GM18526 (cell line): ENCODE measurements around the gene GPA33.

Source experiments
- POLR2A ChIP-seq: IDR thresholded peaks from 3 replicates; pipeline ENCODE4 v1.6.1; 2011; ENCODE audit not compliant: insufficient read length; ENCODE audit errors: extremely low read depth

Gene GPA33

GRCh38 chr1:167126317-167126716, 36.1 kb upstream of the GPA33 start:
- TF ChIP-seq POLR2A = no peak

- no peak for TF ChIP-seq POLR2A
Measured at GRCh38 chr1:167122568-167122967, 32.4 kb upstream of the GPA33 start.

- TF ChIP-seq POLR2A = no peak
Measured at GRCh38 chr1:167122121-167122480, 31.9 kb upstream of the GPA33 start.

GRCh38 chr1:167121375-167122120, 31.4 kb upstream of the GPA33 start:
- TF ChIP-seq POLR2A = no peak

GRCh38 chr1:167120899-167121298, 30.7 kb upstream of the GPA33 start:
- no peak for TF ChIP-seq POLR2A

GRCh38 chr1:167119696-167120095, 29.5 kb upstream of the GPA33 start:
- TF ChIP-seq POLR2A = no peak

GRCh38 chr1:167118188-167118587, 28.0 kb upstream of the GPA33 start:
- no peak for TF ChIP-seq POLR2A

- TF ChIP-seq POLR2A = no peak
Measured at GRCh38 chr1:167117225-167117624, 27.0 kb upstream of the GPA33 start.

GRCh38 chr1:167116174-167116573, 26.0 kb upstream of the GPA33 start:
- no peak for TF ChIP-seq POLR2A

GRCh38 chr1:167115655-167116054, 25.5 kb upstream of the GPA33 start:
- TF ChIP-seq POLR2A = no peak

- TF ChIP-seq POLR2A = no peak
Measured at GRCh38 chr1:167114725-167115124, 24.5 kb upstream of the GPA33 start.

- TF ChIP-seq POLR2A = no peak
Measured at GRCh38 chr1:167111868-167112709, 21.9 kb upstream of the GPA33 start.

- TF ChIP-seq POLR2A = no peak
Measured at GRCh38 chr1:167110586-167110985, 20.4 kb upstream of the GPA33 start.

- TF ChIP-seq POLR2A = no peak
Measured at GRCh38 chr1:167109125-167109524, 18.9 kb upstream of the GPA33 start.

GRCh38 chr1:167107456-167107855, 17.3 kb upstream of the GPA33 start:
- no peak for TF ChIP-seq POLR2A

- TF ChIP-seq POLR2A = no peak
Measured at GRCh38 chr1:167106119-167106461, 15.9 kb upstream of the GPA33 start.
